HEK293 (cell line): ENCODE measurements around the gene PLCD1.
A peak's percentile ranks its signal among the peaks of the same experiment; 100 is the strongest.

Experiments
- CTCF ChIA-PET: fragments of 350-600 bp; formaldehyde crosslinking; extraction: SDS; loops from one replicate; lab custom pipeline; 2021; ENCODE audit warnings: antibody characterized with exemption; lab: Yijun Ruan, JAX
- POLR2A ChIA-PET: fragments of 300-600 bp; formaldehyde crosslinking; extraction: SDS; loops from one replicate; lab custom pipeline; 2020; ENCODE audit warnings: antibody characterized with exemption, inconsistent platforms; lab: Yijun Ruan, JAX
- H3K27ac ChIP-seq: fragments of 200-500 bp; sonication (Bioruptor generic); 2 replicates; pipeline ENCODE4 v1.5.1; 2014; ENCODE audit warnings: low read depth, low read length, control low read depth, inconsistent platforms; ENCODE audit errors: extremely low read depth
- H3K36me3 ChIP-seq, 2 experiments: fragments of 200-500 bp in 1 of 2; sonication (Bioruptor generic) in 1 of 2; 1 replicate in 1 of 2; 2 replicates in 1 of 2; pipeline ENCODE4 v1.5.1; 2014 to 2017; ENCODE audit warnings: inconsistent platforms in 2 of 2, low read length in 2 of 2; ENCODE audit not compliant: control insufficient read depth in 2 of 2, insufficient read depth in 1 of 2
- H3K4me1 ChIP-seq: fragments of 200-500 bp; sonication (Bioruptor generic); 2 replicates; pipeline ENCODE4 v1.5.1; 2014; ENCODE audit warnings: mild to moderate bottlenecking, low read length, inconsistent platforms; ENCODE audit not compliant: control insufficient read depth, insufficient read depth
- H3K4me3 ChIP-seq: 2 replicates; pipeline ENCODE4 v1.5.1; 2011; ENCODE audit warnings: low read depth, mild to moderate bottlenecking, control low read depth, low read length, moderate library complexity
- H3K9me3 ChIP-seq: fragments of 200-500 bp; sonication (Bioruptor generic); 2 replicates; pipeline ENCODE4 v1.5.1; 2014; ENCODE audit warnings: low read depth, low read length, inconsistent platforms; ENCODE audit not compliant: control insufficient read depth, insufficient read depth
- GLI2 ChIP-seq: fragments of 450-650 bp; formaldehyde crosslinking; IDR thresholded peaks from 2 replicates; pipeline ENCODE4; 2017; ENCODE audit warnings: missing biosample characterization, missing genetic modification characterization, low read depth, borderline replicate concordance
- GLI4 ChIP-seq: fragments of 450-650 bp; formaldehyde crosslinking; IDR thresholded peaks from 2 replicates; pipeline ENCODE4 v1.5.1; 2016; ENCODE audit warnings: missing biosample characterization, missing genetic modification characterization
- GLIS1 ChIP-seq: fragments of 450-650 bp; formaldehyde crosslinking; IDR thresholded peaks from 2 replicates; pipeline ENCODE4 v1.5.1; 2016; ENCODE audit warnings: missing biosample characterization, missing genetic modification characterization
- GLIS2 ChIP-seq: fragments of 450-650 bp; formaldehyde crosslinking; IDR thresholded peaks from 2 replicates; pipeline ENCODE4 v1.5.1; 2016; ENCODE audit warnings: missing biosample characterization, missing genetic modification characterization
- HOXC10 ChIP-seq: sonication (generic); formaldehyde crosslinking; IDR thresholded peaks from 2 replicates; pipeline ENCODE4 v1.8.1; 2023; ENCODE audit warnings: mild to moderate bottlenecking, missing genetic modification reagents
- MYNN ChIP-seq: fragments of 450-650 bp; formaldehyde crosslinking; IDR thresholded peaks from 2 replicates; pipeline ENCODE4 v1.5.1; 2016; ENCODE audit warnings: missing biosample characterization, missing genetic modification characterization, borderline replicate concordance
- PRDM6 ChIP-seq: fragments of 450-650 bp; formaldehyde crosslinking; IDR thresholded peaks from 2 replicates; pipeline ENCODE4 v1.5.1; 2017; ENCODE audit warnings: missing biosample characterization, missing genetic modification characterization
- YY2 ChIP-seq: fragments of 450-650 bp; formaldehyde crosslinking; IDR thresholded peaks from 2 replicates; pipeline ENCODE4 v1.5.1; 2016; ENCODE audit warnings: missing biosample characterization, missing genetic modification characterization
- ZBTB1 ChIP-seq: fragments of 450-650 bp; formaldehyde crosslinking; IDR thresholded peaks from 2 replicates; pipeline ENCODE4 v1.5.1; 2016; ENCODE audit warnings: missing biosample characterization, missing genetic modification characterization
- ZEB2 ChIP-seq: fragments of 450-650 bp; formaldehyde crosslinking; IDR thresholded peaks from 2 replicates; pipeline ENCODE4 v1.5.1; 2016; ENCODE audit warnings: missing biosample characterization, missing genetic modification characterization
- ZIC2 ChIP-seq: fragments of 450-650 bp; formaldehyde crosslinking; IDR thresholded peaks from 2 replicates; pipeline ENCODE4 v1.5.1; 2016; ENCODE audit warnings: missing biosample characterization, missing genetic modification characterization
- ZNF24 ChIP-seq: fragments of 450-650 bp; formaldehyde crosslinking; IDR thresholded peaks from 2 replicates; pipeline ENCODE4 v1.5.1; 2016; ENCODE audit warnings: missing biosample characterization, missing genetic modification characterization
- ZNF391 ChIP-seq: fragments of 450-650 bp; formaldehyde crosslinking; IDR thresholded peaks from 2 replicates; pipeline ENCODE4 v1.5.1; 2016; ENCODE audit warnings: low read depth, missing biosample characterization, missing genetic modification characterization, borderline replicate concordance
- ZNF510 ChIP-seq: fragments of 450-650 bp; formaldehyde crosslinking; IDR thresholded peaks from 2 replicates; pipeline ENCODE4 v1.5.1; 2018; ENCODE audit warnings: mild to moderate bottlenecking, missing genetic modification characterization, missing biosample characterization; ENCODE audit not compliant: insufficient replicate concordance
- ZNF596 ChIP-seq: fragments of 450-650 bp; IDR thresholded peaks from 2 replicates; pipeline ENCODE4 v1.5.0; 2018; ENCODE audit warnings: missing biosample characterization, mild to moderate bottlenecking, missing genetic modification characterization, moderate library complexity
- ZNF692 ChIP-seq: fragments of 450-650 bp; formaldehyde crosslinking; IDR thresholded peaks from 2 replicates; pipeline ENCODE4 v1.5.1; 2016; ENCODE audit warnings: missing biosample characterization, missing genetic modification characterization
- TF ChIP-seq, protein P1 (sequence below): fragments of 450-650 bp; formaldehyde crosslinking; IDR thresholded peaks from 2 replicates; pipeline ENCODE4 v1.5.1; 2016; ENCODE audit warnings: missing biosample characterization, missing genetic modification characterization
- TF ChIP-seq, protein P2 (sequence below): fragments of 450-650 bp; formaldehyde crosslinking; conservative IDR thresholded peaks from 2 replicates; pipeline ENCODE4 v1.5.1; 2016; ENCODE audit warnings: low read depth, missing biosample characterization, missing genetic modification characterization
- TF ChIP-seq, protein P3 (sequence below): fragments of 450-650 bp; formaldehyde crosslinking; IDR thresholded peaks from 2 replicates; pipeline ENCODE4 v1.5.1; 2017; ENCODE audit warnings: missing biosample characterization, missing genetic modification characterization

The PLCD1 gene

GRCh38 chr3:38017445-38018295 lies 11.8 kb downstream of the PLCD1 start:
- Histone ChIP-seq H3K4me1 (no peaks in the 10 kb centered on the region), H3K27ac (no peak overlapping the region), H3K9me3 (no peaks in the 10 kb centered on the region), H3K4me3 (no peak overlapping the region), H3K36me3 (peaks cover 0 to 11% of the 10 kb centered on the region in 2 experiments; a peak in 1 of 3 replicates)
- ChIA-PET POLR2A (no interaction called here), CTCF (no interaction called here)
- TF ChIP-seq, protein P1, sequence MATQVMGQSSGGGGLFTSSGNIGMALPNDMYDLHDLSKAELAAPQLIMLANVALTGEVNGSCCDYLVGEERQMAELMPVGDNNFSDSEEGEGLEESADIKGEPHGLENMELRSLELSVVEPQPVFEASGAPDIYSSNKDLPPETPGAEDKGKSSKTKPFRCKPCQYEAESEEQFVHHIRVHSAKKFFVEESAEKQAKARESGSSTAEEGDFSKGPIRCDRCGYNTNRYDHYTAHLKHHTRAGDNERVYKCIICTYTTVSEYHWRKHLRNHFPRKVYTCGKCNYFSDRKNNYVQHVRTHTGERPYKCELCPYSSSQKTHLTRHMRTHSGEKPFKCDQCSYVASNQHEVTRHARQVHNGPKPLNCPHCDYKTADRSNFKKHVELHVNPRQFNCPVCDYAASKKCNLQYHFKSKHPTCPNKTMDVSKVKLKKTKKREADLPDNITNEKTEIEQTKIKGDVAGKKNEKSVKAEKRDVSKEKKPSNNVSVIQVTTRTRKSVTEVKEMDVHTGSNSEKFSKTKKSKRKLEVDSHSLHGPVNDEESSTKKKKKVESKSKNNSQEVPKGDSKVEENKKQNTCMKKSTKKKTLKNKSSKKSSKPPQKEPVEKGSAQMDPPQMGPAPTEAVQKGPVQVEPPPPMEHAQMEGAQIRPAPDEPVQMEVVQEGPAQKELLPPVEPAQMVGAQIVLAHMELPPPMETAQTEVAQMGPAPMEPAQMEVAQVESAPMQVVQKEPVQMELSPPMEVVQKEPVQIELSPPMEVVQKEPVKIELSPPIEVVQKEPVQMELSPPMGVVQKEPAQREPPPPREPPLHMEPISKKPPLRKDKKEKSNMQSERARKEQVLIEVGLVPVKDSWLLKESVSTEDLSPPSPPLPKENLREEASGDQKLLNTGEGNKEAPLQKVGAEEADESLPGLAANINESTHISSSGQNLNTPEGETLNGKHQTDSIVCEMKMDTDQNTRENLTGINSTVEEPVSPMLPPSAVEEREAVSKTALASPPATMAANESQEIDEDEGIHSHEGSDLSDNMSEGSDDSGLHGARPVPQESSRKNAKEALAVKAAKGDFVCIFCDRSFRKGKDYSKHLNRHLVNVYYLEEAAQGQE (tag by site-specific recombination), result no peak
- TF ChIP-seq ZNF24 (tag by site-specific recombination) (no peak), GLIS1 (tag by site-specific recombination) (peak; percentile 95), ZNF510 (tag by site-specific recombination) (no peak), HOXC10 (CRISPR knock-in tag) (no peak), GLIS2 (0 out of 2 replicates have a peak, but pooled peaks have one; percentile 28), ZIC2 (tag by site-specific recombination) (peak; percentile 95), PRDM6 (tag by site-specific recombination) (no peak), MYNN (tag by site-specific recombination) (no peak), GLI4 (tag by site-specific recombination) (no peak), YY2 (tag by site-specific recombination) (no peak), ZNF391 (tag by site-specific recombination) (no peak), ZNF692 (no peak), GLI2 (tag by site-specific recombination) (no peak), ZEB2 (tag by site-specific recombination) (no peak), ZNF596 (tag by site-specific recombination) (no peak), ZBTB1 (tag by site-specific recombination) (no peak)
- TF ChIP-seq, protein P2, sequence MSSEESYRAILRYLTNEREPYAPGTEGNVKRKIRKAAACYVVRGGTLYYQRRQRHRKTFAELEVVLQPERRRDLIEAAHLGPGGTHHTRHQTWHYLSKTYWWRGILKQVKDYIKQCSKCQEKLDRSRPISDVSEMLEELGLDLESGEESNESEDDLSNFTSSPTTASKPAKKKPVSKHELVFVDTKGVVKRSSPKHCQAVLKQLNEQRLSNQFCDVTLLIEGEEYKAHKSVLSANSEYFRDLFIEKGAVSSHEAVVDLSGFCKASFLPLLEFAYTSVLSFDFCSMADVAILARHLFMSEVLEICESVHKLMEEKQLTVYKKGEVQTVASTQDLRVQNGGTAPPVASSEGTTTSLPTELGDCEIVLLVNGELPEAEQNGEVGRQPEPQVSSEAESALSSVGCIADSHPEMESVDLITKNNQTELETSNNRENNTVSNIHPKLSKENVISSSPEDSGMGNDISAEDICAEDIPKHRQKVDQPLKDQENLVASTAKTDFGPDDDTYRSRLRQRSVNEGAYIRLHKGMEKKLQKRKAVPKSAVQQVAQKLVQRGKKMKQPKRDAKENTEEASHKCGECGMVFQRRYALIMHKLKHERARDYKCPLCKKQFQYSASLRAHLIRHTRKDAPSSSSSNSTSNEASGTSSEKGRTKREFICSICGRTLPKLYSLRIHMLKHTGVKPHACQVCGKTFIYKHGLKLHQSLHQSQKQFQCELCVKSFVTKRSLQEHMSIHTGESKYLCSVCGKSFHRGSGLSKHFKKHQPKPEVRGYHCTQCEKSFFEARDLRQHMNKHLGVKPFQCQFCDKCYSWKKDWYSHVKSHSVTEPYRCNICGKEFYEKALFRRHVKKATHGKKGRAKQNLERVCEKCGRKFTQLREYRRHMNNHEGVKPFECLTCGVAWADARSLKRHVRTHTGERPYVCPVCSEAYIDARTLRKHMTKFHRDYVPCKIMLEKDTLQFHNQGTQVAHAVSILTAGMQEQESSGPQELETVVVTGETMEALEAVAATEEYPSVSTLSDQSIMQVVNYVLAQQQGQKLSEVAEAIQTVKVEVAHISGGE (tag by site-specific recombination), result no peak
- TF ChIP-seq, protein P3, sequence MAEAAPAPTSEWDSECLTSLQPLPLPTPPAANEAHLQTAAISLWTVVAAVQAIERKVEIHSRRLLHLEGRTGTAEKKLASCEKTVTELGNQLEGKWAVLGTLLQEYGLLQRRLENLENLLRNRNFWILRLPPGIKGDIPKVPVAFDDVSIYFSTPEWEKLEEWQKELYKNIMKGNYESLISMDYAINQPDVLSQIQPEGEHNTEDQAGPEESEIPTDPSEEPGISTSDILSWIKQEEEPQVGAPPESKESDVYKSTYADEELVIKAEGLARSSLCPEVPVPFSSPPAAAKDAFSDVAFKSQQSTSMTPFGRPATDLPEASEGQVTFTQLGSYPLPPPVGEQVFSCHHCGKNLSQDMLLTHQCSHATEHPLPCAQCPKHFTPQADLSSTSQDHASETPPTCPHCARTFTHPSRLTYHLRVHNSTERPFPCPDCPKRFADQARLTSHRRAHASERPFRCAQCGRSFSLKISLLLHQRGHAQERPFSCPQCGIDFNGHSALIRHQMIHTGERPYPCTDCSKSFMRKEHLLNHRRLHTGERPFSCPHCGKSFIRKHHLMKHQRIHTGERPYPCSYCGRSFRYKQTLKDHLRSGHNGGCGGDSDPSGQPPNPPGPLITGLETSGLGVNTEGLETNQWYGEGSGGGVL (tag by site-specific recombination), result peak; percentile 64; the same call in 1 of the 2 replicates
